HG02759 (cell line): ENCODE measurements around the gene SLC25A10.

Experiments
- ATAC-seq: cut with Tn5 transposase; IDR thresholded peaks from one replicate; pipeline ENCODE4 v1.9.1; 2021; ENCODE audit warnings: mild to moderate bottlenecking, moderate library complexity; ENCODE audit not compliant: unreplicated experiment

Gene SLC25A10

GRCh38 chr17:81741594-81742452 lies 29.7 kb downstream of the SLC25A10 start:
- ATAC-seq: no peak
